ENCODE results near the gene MTA2. TPM values are rescaled to one million over a fixed set of nuclear protein-coding genes. Genes with fewer than 3 reads are reported as not detected.

Gene MTA2
- total RNA-seq, 1 donor from 2014 or later = 162 TPM

DNA sequence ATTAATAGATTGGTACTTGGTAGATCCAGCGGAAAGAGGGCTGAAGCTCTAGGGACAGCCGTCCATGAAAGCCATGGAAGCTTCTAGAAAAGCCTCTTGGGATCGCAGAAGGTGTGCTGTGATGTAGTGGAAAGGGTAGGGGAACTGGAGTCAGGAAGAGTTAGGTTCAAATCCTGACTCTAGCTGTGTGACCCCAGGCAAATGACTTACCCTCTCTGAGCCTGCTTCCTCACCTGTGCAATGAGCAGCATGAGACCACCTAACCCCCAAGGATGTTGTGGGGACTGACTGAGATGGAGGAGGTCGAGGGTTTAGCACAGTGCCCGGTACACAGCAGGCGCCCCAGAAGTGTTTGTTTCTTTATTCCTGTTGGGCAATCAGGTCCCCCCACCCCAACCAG lies 8.7 kb upstream of the MTA2 start:
- Histone ChIP-seq H3K4me3 (ENCODE audit: low read depth, low read length) (no peak overlapping the region), H3K36me3 (ENCODE audit: control insufficient read depth, insufficient read depth, low read length) (peaks cover 7% of the 10 kb centered on the region), H3K27me3 (ENCODE audit: control insufficient read depth, insufficient read depth, low read length) (no peaks in the 10 kb centered on the region)
- no peak for FAIRE-seq
- TF ChIP-seq, protein P1, sequence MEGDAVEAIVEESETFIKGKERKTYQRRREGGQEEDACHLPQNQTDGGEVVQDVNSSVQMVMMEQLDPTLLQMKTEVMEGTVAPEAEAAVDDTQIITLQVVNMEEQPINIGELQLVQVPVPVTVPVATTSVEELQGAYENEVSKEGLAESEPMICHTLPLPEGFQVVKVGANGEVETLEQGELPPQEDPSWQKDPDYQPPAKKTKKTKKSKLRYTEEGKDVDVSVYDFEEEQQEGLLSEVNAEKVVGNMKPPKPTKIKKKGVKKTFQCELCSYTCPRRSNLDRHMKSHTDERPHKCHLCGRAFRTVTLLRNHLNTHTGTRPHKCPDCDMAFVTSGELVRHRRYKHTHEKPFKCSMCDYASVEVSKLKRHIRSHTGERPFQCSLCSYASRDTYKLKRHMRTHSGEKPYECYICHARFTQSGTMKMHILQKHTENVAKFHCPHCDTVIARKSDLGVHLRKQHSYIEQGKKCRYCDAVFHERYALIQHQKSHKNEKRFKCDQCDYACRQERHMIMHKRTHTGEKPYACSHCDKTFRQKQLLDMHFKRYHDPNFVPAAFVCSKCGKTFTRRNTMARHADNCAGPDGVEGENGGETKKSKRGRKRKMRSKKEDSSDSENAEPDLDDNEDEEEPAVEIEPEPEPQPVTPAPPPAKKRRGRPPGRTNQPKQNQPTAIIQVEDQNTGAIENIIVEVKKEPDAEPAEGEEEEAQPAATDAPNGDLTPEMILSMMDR (IDR thresholded peaks at IDR 0.05; ENCODE audit: insufficient read depth, low read length, severe bottlenecking) = no peak
- DNase-seq (ENCODE audit: low read depth) = no peak

- no peak for FAIRE-seq
- Histone ChIP-seq H3K4me3 (ENCODE audit: low read depth, low read length) (no peak overlapping the region), H3K36me3 (ENCODE audit: control insufficient read depth, insufficient read depth, low read length) (peaks cover 9% of the 10 kb centered on the region), H3K27me3 (ENCODE audit: control insufficient read depth, insufficient read depth, low read length) (no peaks in the 10 kb centered on the region)
- TF ChIP-seq, protein P1 (IDR thresholded peaks at IDR 0.05; ENCODE audit: insufficient read depth, low read length, severe bottlenecking) = no peak
- DNase-seq (ENCODE audit: low read depth) = no peak
Measured at GRCh38 chr11:62608776-62609175, 7.1 kb upstream of the MTA2 start.

GRCh38 chr11:62607714-62608113 lies 6.0 kb upstream of the MTA2 start:
- FAIRE-seq (no peak), DNase-seq (ENCODE audit: low read depth) (no peak)
- no peaks in the 10 kb centered on the region for H3K27me3 ChIP-seq (ENCODE audit: control insufficient read depth, insufficient read depth, low read length)
- H3K4me3 ChIP-seq (ENCODE audit: low read depth, low read length) = no peak overlapping the region
- peaks cover 9% of the 10 kb centered on the region for H3K36me3 ChIP-seq (ENCODE audit: control insufficient read depth, insufficient read depth, low read length)
- TF ChIP-seq, protein P1 (IDR thresholded peaks at IDR 0.05; ENCODE audit: insufficient read depth, low read length, severe bottlenecking) = no peak

DNA sequence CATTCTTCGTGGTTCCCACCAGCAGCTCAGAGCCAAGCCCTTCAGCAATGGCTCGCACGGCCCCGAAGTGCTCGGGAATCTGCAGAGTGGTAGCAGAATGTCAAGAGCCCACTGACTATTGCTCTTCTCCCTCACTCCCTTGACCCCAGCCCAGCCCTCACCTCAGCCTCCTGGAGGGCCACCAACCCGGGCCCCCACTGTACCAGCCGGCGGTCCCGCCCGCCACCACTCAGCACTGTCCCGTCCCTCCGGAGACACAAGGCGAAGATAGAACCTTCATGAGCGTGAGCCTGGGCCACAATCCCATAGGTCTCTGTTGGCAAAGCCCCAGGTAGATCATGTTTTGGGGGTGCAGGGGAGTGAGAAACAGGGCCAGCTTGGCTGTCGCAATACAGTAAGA lies 4.2 kb upstream of the MTA2 start:
- Histone ChIP-seq H3K4me3 (ENCODE audit: low read depth, low read length) (no peak overlapping the region), H3K27me3 (ENCODE audit: control insufficient read depth, insufficient read depth, low read length) (no peaks in the 10 kb centered on the region), H3K36me3 (ENCODE audit: control insufficient read depth, insufficient read depth, low read length) (peaks cover 9% of the 10 kb centered on the region)
- DNase-seq (ENCODE audit: low read depth) (no peak), FAIRE-seq (no peak)
- TF ChIP-seq, protein P1 (IDR thresholded peaks at IDR 0.05; ENCODE audit: insufficient read depth, low read length, severe bottlenecking) = no peak

DNA sequence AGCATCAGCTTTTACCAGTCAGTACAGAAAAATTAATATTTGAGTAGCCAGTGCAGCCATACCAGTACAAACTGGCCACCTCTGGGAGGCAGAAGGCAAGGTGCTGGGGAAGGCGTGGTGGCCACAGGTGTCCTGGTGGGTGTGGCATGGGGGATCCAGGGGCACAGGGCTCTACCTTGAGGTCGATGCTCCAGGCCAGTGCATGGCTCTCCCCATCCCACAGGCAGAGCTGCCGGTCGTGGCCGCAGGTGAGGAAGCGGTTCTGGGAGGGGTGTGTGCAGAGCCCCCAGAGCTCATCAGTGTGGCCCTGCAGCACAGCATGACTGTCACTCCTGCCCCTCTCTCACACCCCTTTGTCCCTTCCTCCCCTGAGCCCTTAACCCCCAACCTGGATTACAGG lies 3.8 kb upstream of the MTA2 start:
- TF ChIP-seq, protein P1 (IDR thresholded peaks at IDR 0.05; ENCODE audit: insufficient read depth, low read length, severe bottlenecking) = no peak
- DNase-seq (ENCODE audit: low read depth) (no peak), FAIRE-seq (no peak)
- H3K4me3 ChIP-seq (ENCODE audit: low read depth, low read length) = no peak overlapping the region
- peaks cover 8% of the 10 kb centered on the region for H3K36me3 ChIP-seq (ENCODE audit: control insufficient read depth, insufficient read depth, low read length)
- H3K27me3 ChIP-seq (ENCODE audit: control insufficient read depth, insufficient read depth, low read length) = no peaks in the 10 kb centered on the region

DNA sequence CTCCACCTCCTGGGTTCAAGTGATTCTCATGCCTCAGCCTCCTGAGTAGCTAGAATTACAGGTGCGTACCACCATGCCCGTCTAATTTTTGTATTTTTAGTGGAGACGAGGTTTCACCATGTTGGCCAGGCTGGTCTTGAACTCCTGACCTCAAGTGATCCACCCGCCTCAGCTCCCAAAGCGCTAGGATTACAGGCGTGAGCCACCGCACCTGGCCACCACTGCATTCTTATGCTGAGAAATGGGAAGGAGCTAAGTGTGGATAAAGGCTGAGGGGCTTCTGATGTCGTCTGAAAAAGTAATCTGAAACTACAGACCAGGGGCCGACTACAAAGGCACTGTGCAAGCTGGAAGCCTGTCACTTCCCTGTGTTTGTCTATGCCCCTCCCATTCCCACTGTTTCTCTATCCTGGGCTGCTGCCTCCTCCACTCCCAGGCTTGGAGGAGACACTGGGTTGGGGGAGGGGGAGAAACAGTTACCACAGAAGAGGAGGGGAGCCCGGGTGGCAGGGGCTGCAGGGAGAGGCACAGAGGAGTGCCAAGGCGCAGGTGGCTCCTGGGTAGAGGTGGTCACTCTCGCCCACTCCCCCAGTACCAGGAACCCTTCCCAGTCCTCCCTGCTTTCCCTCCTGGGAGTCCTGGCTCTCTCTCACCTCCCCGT lies 2.9 kb upstream of the MTA2 start:
- H3K36me3 ChIP-seq (ENCODE audit: control insufficient read depth, insufficient read depth, low read length) = peaks cover 7% of the 10 kb centered on the region
- TF ChIP-seq, protein P1 (IDR thresholded peaks at IDR 0.05; ENCODE audit: insufficient read depth, low read length, severe bottlenecking) = no peak
- FAIRE-seq = no peak
- H3K27me3 ChIP-seq (ENCODE audit: control insufficient read depth, insufficient read depth, low read length) = no peaks in the 10 kb centered on the region
- no peak overlapping the region for H3K4me3 ChIP-seq (ENCODE audit: low read depth, low read length)
- no peak for DNase-seq (ENCODE audit: low read depth)
